Naive thymus-derived CD4-positive, alpha-beta T cell (primary cell): ENCODE results near the gene MARCHF6. TPM values are rescaled to one million over a fixed set of nuclear protein-coding genes. Genes with fewer than 3 reads are reported as not detected.

Source experiments
- ATAC-seq: fragments of 150-1000 bp; cut with Tn5 transposase; 2 replicates; pipeline ENCODE4 v1.10.0; 2021; ENCODE audit warnings: mild to moderate bottlenecking, moderate library complexity
- CTCF ChIA-PET: fragments of 350-600 bp; sonication (Branson Sonifier 250); formaldehyde crosslinking; loops from one replicate; lab custom pipeline; 2021; ENCODE audit warnings: antibody characterized with exemption; lab: Charles Lee
- POLR2A ChIA-PET: fragments of 350-600 bp; sonication (Branson Sonifier 250); formaldehyde crosslinking; loops from one replicate; lab custom pipeline; 2021; ENCODE audit warnings: antibody characterized with exemption, inconsistent platforms; lab: Charles Lee
- DNase-seq, 9 donors: peaks; one replicate each; pipeline versions ENCODE4 v3.0.0 to v3.0.0-alpha.2; 2020 to 2022; ENCODE audit warnings: mixed read lengths in 1 of 9
- H3K27ac ChIP-seq: one replicate; pipeline ENCODE4 v1.7.0; 2013; ENCODE audit warnings: mild to moderate bottlenecking, low read depth, low read length, moderate library complexity
- H3K27me3 ChIP-seq, 2 donors: one replicate each; pipeline ENCODE4 v1.7.0; 2013; ENCODE audit warnings: low read length in 2 of 2, mild to moderate bottlenecking in 2 of 2, moderate library complexity in 2 of 2; ENCODE audit not compliant: control insufficient read depth in 2 of 2, insufficient read depth in 2 of 2
- H3K36me3 ChIP-seq, 3 experiments: 1 replicate in 2 of 3; 2 replicates in 1 of 3; pipeline ENCODE4 v1.7.0; 2013; ENCODE audit warnings: low read length in 3 of 3, mild to moderate bottlenecking in 3 of 3, moderate library complexity in 1 of 3; ENCODE audit not compliant: insufficient read depth in 3 of 3, control insufficient read depth in 2 of 3
- H3K4me1 ChIP-seq, 2 donors: one replicate each; pipeline ENCODE4 v1.7.0; 2013; ENCODE audit warnings: low read length in 2 of 2, mild to moderate bottlenecking in 2 of 2, moderate library complexity in 1 of 2; ENCODE audit not compliant: control insufficient read depth in 2 of 2, insufficient read depth in 2 of 2
- H3K4me3 ChIP-seq: 2 replicates; pipeline ENCODE4 v1.7.0; 2013; ENCODE audit warnings: mild to moderate bottlenecking, low read length
- H3K9me3 ChIP-seq, 3 experiments: 1 replicate in 2 of 3; 2 replicates in 1 of 3; pipeline ENCODE4 v1.7.0; 2013; ENCODE audit warnings: low read length in 3 of 3; ENCODE audit not compliant: control insufficient read depth in 2 of 3
- H3K27ac Mint-ChIP-seq, 9 donors: one replicate each; pipeline ENCODE4 v1.8.0; 2020 to 2022; ENCODE audit warnings: mixed read lengths in 9 of 9, mild to moderate bottlenecking in 8 of 9, moderate library complexity in 5 of 9, inconsistent platforms in 2 of 9
- H3K27me3 Mint-ChIP-seq, 5 donors: one replicate each; pipeline ENCODE4 v1.8.0; 2021 to 2022; ENCODE audit warnings: mixed read lengths in 5 of 5, mild to moderate bottlenecking in 1 of 5
- H3K36me3 Mint-ChIP-seq, 5 donors: one replicate each; pipeline ENCODE4 v1.8.0; 2020 to 2022; ENCODE audit warnings: mixed read lengths in 5 of 5, mild to moderate bottlenecking in 3 of 5, inconsistent platforms in 1 of 5
- H3K4me1 Mint-ChIP-seq, 7 donors: one replicate each; pipeline ENCODE4 v1.8.0; 2020 to 2022; ENCODE audit warnings: mixed read lengths in 7 of 7, mild to moderate bottlenecking in 3 of 7, inconsistent platforms in 1 of 7
- H3K4me3 Mint-ChIP-seq, 10 donors: one replicate each; pipeline ENCODE4 v1.8.0; 2020 to 2022; ENCODE audit warnings: mild to moderate bottlenecking in 10 of 10, mixed read lengths in 10 of 10, moderate library complexity in 6 of 10, inconsistent platforms in 2 of 10
- H3K9me3 Mint-ChIP-seq, 11 donors: one replicate each; pipeline ENCODE4 v1.8.0; 2020 to 2022; ENCODE audit warnings: mixed read lengths in 11 of 11, mild to moderate bottlenecking in 4 of 11, inconsistent platforms in 1 of 11, moderate library complexity in 1 of 11
- intact Hi-C, 2 donors: fragments of 100-400 bp; cut with micrococcal nuclease; formaldehyde crosslinking; loops; one replicate each; pipeline ENCODE4 v1.15.1; 2023
- polyA plus RNA-seq, 2 donors: library from polyadenylated mRNA; unstranded; fragments of 300-500 nt; fragmentation: Illumina TruSeq; gene quantifications; one replicate each; pipeline ENCODE4 v1.2.3, GENCODE V29; 2021
- total RNA-seq, 6 experiments: library from RNA in 5 of 6; stranded (reverse) in 5 of 6; gene quantifications; 1 replicate in 5 of 6; 2 replicates in 1 of 6; pipeline ENCODE4 v1.2.3 and lab custom pipeline; 2021 to 2026

The MARCHF6 gene
- total and polyA plus RNA-seq, 7 experiments from 2014 or later, result 42.5 to 211 (median 165) TPM

DNA sequence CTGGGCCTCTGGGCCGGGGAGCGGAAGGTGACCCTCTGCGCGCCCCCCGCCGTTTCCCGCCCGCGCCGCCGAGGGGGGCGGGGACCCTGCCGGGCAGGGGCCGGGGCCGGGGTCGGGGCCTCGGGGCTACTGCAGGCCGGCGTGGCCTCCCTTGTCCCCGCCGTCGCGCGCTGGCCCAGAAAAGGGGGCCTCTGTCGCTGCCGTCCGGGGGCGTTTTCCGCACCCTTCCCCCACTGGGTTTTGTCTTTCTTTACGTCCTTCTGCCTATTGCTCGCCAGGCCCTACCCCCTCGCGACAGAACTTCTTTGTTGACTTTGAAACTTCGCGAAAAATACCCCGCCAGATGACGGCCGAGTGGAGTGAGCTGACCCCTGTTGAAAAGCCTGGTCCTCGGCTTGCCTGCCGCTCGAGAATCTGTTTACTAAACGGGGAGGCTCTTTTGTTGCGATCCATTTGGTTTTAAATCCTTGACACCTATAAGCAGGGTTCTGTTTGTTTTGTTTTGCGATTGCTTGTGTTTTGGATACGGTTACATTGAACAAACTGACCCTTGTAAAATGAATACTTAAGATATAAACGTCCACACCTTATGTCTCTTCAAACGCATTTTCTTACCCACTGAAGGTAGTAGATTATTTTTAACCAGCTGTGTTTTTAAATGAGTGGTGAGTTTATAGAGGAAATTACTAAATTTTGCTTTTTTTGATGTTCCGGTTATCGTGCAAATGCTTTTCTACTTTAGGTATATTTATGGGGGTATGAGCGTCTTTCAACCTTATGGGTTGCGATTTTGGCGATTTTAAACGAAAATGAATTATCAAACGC is 765 bp downstream of the MARCHF6 start:
- H3K4me1 Mint-ChIP-seq, result peaks cover 32 to 59% (median 47%) of the 10 kb centered on the region in 7 donors

DNA sequence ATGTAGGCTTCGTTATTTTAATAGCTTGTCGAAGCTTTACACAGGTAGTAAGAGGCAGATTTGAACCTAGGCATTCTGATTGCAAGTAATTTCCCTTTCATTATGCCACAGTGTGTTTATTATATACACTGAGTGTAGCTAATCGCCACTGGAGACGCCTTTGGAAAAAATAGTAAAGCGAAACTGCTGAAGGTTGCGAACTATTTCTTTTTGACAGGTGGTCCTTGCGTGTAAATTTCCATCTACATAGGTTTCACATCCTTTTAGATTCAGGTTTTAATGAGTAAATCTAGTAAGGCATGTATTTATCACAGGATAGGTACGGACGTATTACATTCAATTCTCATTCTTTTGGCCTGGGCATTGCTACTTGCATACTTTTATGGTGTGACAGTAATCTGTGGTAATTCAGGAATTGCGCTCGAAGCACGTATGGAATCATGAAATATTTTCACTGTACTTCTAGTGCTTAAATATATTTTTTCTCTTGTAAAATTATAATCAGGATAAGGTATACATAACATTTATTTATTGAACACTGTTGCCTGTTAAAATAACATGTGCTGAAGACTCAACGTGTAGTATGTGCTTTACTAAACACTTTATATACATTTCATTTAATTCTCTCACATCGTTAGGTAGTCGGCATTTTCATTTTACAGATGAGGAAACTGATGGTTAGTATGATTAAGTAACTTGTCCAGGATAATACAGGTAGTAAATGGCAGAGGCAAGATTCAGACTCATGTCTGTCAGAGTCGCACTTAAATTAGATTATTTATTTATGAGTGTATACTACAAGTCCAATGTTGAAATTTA is 1.8 kb downstream of the MARCHF6 start:
- peaks cover 16 to 31% of the 10 kb centered on the region in 2 donors for H3K4me1 ChIP-seq
- peak overlapping the region; percentile 81 to 99 (median 98) for H3K4me3 Mint-ChIP-seq
- ATAC-seq, result no peak
- ChIA-PET CTCF (no interaction called here), POLR2A (interaction anchor here (0.6 to 1.4 kb wide), 4 partner anchors 60 to 106 kb away, joined by 3 to 4 read pairs (median 3); partner anchors contain the start of genes ATPSCKMT and CCT5)
- H3K9me3 ChIP-seq, result no peaks in the 10 kb centered on the region
- peak in 4 of 9 donors; percentile 16 to 41 (median 28) for DNase-seq
- peaks cover 36 to 67% (median 56%) of the 10 kb centered on the region in 7 donors for H3K4me1 Mint-ChIP-seq
- no peaks in the 10 kb centered on the region for H3K27me3 ChIP-seq
- intact Hi-C loops, result loop anchor here (1.0 to 5.0 kb wide), 4 partner anchors 8 to 48 kb away; no protein-coding TSS in a partner anchor
- peak overlapping the region; percentile 84 for H3K27ac ChIP-seq
- H3K4me3 ChIP-seq, result peak overlapping the region; percentile 84
- H3K27ac Mint-ChIP-seq, result peak overlapping the region; percentile 96 to 100 (median 98)
- H3K36me3 ChIP-seq, result no peaks in the 10 kb centered on the region
- H3K9me3 Mint-ChIP-seq, result peaks cover 0 to 2% (median 0%) of the 10 kb centered on the region in 11 donors
- H3K36me3 Mint-ChIP-seq, result peaks cover 0 to 4% (median 0%) of the 10 kb centered on the region in 5 donors
- no peaks in the 10 kb centered on the region for H3K27me3 Mint-ChIP-seq

More for the DNA sequence above, 765 bp downstream of the MARCHF6 start:
- POLR2A ChIA-PET, result interaction anchor here (0.6 to 1.6 kb wide), 13 partner anchors 9 to 408 kb away, joined by 3 to 25 read pairs (median 4); partner anchors contain the start of genes ATPSCKMT, CCT5 and ROPN1L
- DNase-seq, result peak in 7 of 9 donors; percentile 33 to 69 (median 44)
- Mint-ChIP-seq H3K27me3 (no peaks in the 10 kb centered on the region), H3K9me3 (peaks cover 0 to 2% (median 0%) of the 10 kb centered on the region in 11 donors), H3K4me3 (peak overlapping the region; percentile 81 to 99 (median 98)), H3K27ac (peak overlapping the region; percentile 96 to 100 (median 98)), H3K36me3 (peaks cover 0 to 4% (median 0%) of the 10 kb centered on the region in 5 donors)
- ATAC-seq, result no peak
- Histone ChIP-seq H3K36me3 (no peaks in the 10 kb centered on the region), H3K27ac (peak overlapping the region; percentile 84), H3K27me3 (no peaks in the 10 kb centered on the region), H3K4me3 (peak overlapping the region; percentile 84), H3K4me1 (peaks cover 16 to 31% of the 10 kb centered on the region in 2 donors), H3K9me3 (no peaks in the 10 kb centered on the region)
- intact Hi-C loops, result loop anchor here in 1 of 2 donors (2.0 to 5.0 kb wide), 4 partner anchors 23 to 208 kb away; partner anchors contain the start of genes ANKRD33B and CMBL
- CTCF ChIA-PET, result interaction anchor here (0.6 kb wide), 1 partner anchor 44 kb away, joined by 3 read pairs; no protein-coding TSS in a partner anchor

DNA sequence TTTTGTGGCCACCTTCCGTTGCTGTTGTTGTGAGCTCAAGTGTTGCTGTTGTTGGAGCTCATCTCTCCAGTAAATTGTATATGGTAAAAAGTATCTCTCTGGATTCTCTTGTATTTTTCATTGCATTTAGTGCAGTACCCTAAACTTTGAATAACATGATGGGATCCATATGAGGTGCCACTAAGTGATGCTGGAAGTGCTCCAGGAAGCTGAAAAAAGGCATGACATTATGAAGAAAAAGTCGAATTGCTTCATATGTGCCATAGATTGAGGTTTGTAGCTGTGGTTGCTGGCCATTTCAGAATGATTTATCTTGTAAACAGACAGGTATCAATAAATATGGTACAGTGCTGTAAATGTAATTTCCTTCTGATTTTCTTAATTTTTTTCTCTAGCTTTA is 5.5 kb downstream of the MARCHF6 start:
- H3K27me3 ChIP-seq, result no peaks in the 10 kb centered on the region
- no peaks in the 10 kb centered on the region for H3K9me3 ChIP-seq
- DNase-seq (no peak), ATAC-seq (no peak)
- no peak overlapping the region for H3K27ac Mint-ChIP-seq
- no peak overlapping the region for H3K4me3 Mint-ChIP-seq
- H3K4me1 ChIP-seq, result peaks cover 21 to 33% of the 10 kb centered on the region in 2 donors
- no peaks in the 10 kb centered on the region for H3K36me3 ChIP-seq
- H3K27me3 Mint-ChIP-seq, result no peaks in the 10 kb centered on the region
- H3K4me1 Mint-ChIP-seq, result peaks cover 53 to 89% (median 80%) of the 10 kb centered on the region in 7 donors
- no peak overlapping the region for H3K27ac ChIP-seq
- ChIA-PET CTCF (no interaction called here), POLR2A (no interaction called here)
- H3K36me3 Mint-ChIP-seq, result peaks cover 0 to 6% (median 0%) of the 10 kb centered on the region in 5 donors
- peaks cover 0 to 2% (median 0%) of the 10 kb centered on the region in 11 donors for H3K9me3 Mint-ChIP-seq
- no peak overlapping the region for H3K4me3 ChIP-seq
- intact Hi-C loops, result loop anchor here in 1 of 2 donors (5.0 kb wide), 1 partner anchor 43 kb away; no protein-coding TSS in a partner anchor

DNA sequence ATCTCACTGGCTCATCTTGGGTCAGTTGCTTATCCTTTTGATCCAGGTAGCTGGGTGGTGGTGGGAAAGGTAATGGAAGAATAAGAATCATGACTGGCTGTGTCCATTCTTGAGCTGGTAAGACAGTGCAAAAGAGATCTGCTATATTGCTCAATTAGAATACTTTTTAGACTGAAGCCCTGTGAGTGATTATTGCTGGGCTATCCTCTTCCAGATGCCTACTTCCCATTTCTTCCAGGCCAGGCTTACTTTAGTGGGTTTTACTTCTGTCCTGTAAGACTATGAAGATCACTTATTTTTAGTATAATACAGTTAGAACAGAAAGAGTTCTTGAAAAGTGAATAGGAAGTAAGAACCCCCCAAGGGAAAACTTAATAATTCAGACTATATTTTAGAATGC is 7.2 kb downstream of the MARCHF6 start:
- DNase-seq (no peak), ATAC-seq (no peak)
- Mint-ChIP-seq H3K4me3 (peak overlapping the region in 4 of 10 donors; percentile 5 to 48 (median 27)), H3K36me3 (peaks cover 0 to 8% (median 0%) of the 10 kb centered on the region in 5 donors), H3K4me1 (peaks cover 45 to 92% (median 76%) of the 10 kb centered on the region in 7 donors), H3K9me3 (no peaks in the 10 kb centered on the region), H3K27me3 (no peaks in the 10 kb centered on the region), H3K27ac (peak overlapping the region in 3 of 9 donors; percentile 2 to 52 (median 5))
- no peak overlapping the region for H3K4me3 ChIP-seq
- intact Hi-C loops, result loop anchor here in 1 of 2 donors (1.0 kb wide), 1 partner anchor 9 kb away; no protein-coding TSS in a partner anchor
- peaks cover 10 to 27% of the 10 kb centered on the region in 2 donors for H3K4me1 ChIP-seq
- ChIA-PET POLR2A (no interaction called here), CTCF (no interaction called here)
- H3K9me3 ChIP-seq, result no peaks in the 10 kb centered on the region
- no peak overlapping the region for H3K27ac ChIP-seq
- no peaks in the 10 kb centered on the region for H3K27me3 ChIP-seq
- H3K36me3 ChIP-seq, result no peaks in the 10 kb centered on the region

DNA sequence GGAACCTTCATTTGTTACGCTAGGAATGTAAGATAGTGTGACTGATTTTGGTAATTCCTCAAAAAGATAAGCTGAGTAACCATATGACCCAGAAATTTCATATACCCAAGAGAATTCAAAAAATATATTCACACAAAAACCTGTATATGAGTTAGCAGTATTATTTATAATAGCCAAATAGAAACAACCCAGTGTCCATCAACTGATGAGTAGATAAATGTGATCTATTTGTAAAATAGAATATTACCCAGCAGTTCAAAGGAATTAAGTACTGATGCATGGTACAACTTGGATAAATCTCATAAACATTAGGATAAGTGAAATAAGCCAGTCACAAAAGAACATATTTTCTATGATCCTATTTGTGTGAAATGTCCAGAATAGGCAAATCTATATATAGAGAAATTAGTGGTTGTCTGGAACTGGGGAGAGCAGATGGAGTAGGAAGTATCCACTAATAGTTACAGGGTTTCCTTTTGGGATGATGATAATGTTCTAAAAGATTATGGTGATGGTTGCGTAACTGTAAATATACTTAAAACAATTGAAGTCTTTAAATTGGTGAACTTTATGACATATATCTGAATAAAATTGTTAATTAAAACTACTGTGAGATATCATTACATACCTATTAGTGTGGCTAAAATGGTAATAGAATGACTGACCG is 10.2 kb downstream of the MARCHF6 start:
- H3K27me3 Mint-ChIP-seq, result no peaks in the 10 kb centered on the region
- peaks cover 11 to 15% of the 10 kb centered on the region in 2 donors for H3K4me1 ChIP-seq
- H3K27me3 ChIP-seq, result no peaks in the 10 kb centered on the region
- DNase-seq (no peak), ATAC-seq (no peak)
- CTCF ChIA-PET, result interaction anchor here (0.5 to 1.8 kb wide), 4 partner anchors 12 to 80 kb away, joined by 3 to 10 read pairs (median 4); no protein-coding TSS in a partner anchor
- peaks cover 39 to 93% (median 77%) of the 10 kb centered on the region in 7 donors for H3K4me1 Mint-ChIP-seq
- no peak overlapping the region for H3K27ac ChIP-seq
- H3K27ac Mint-ChIP-seq, result peak overlapping the region in 1 of 9 donors; percentile 47
- H3K36me3 ChIP-seq, result no peaks in the 10 kb centered on the region
- intact Hi-C loops, result loop anchor here (1.0 kb wide), 2 partner anchors 8 to 79 kb away; no protein-coding TSS in a partner anchor
- POLR2A ChIA-PET, result interaction anchor here (3.6 kb wide), 1 partner anchor 11 kb away, joined by 13 read pairs; the partner anchor contains the start of gene MARCHF6
- H3K4me3 ChIP-seq, result no peak overlapping the region
- H3K9me3 Mint-ChIP-seq, result no peaks in the 10 kb centered on the region
- peaks cover 0 to 13% (median 3%) of the 10 kb centered on the region in 5 donors for H3K36me3 Mint-ChIP-seq
- H3K9me3 ChIP-seq, result no peaks in the 10 kb centered on the region
- peak overlapping the region in 1 of 10 donors; percentile 15 for H3K4me3 Mint-ChIP-seq
